GM12872 (cell line): ENCODE data around the gene LRRC27.

Experiments
- CTCF ChIP-seq: IDR thresholded peaks from 3 replicates; pipeline ENCODE4 v1.5.1; 2011; ENCODE audit warnings: low read depth, mild to moderate bottlenecking, low read length, moderate library complexity; ENCODE audit not compliant: insufficient read depth

The LRRC27 gene

GRCh38 chr10:132326925-132327324, 5.1 kb upstream of the LRRC27 start:
- TF ChIP-seq CTCF, result no peak

GRCh38 chr10:132328106-132328505, 3.9 kb upstream of the LRRC27 start:
- TF ChIP-seq CTCF, result no peak

GRCh38 chr10:132328738-132329137, 3.3 kb upstream of the LRRC27 start:
- no peak for TF ChIP-seq CTCF

- TF ChIP-seq CTCF, result no peak
Observed at GRCh38 chr10:132329565-132330485, 2.2 kb upstream of the LRRC27 start.

GRCh38 chr10:132330486-132330833, 1.5 kb upstream of the LRRC27 start:
- TF ChIP-seq CTCF, result no peak

GRCh38 chr10:132332433-132332754, 401 bp downstream of the LRRC27 start:
- TF ChIP-seq CTCF, result no peak

GRCh38 chr10:132333386-132333785, 1.4 kb downstream of the LRRC27 start:
- TF ChIP-seq CTCF, result no peak
